H1 (cell line): ENCODE measurements around the gene ZNF556. TPM values are rescaled to one million over a fixed set of nuclear protein-coding genes. Genes with fewer than 3 reads are reported as not detected.

ENCODE experiments used
- CTCF ChIA-PET: fragments of 300-600 bp; sonication (Branson Sonifier 250); formaldehyde crosslinking; loops from one replicate; lab custom pipeline; 2021; ENCODE audit not compliant: partially characterized antibody; lab: Charles Lee
- POLR2A ChIA-PET: fragments of 300-600 bp; sonication (Branson Sonifier 250); formaldehyde crosslinking; loops from one replicate; lab custom pipeline; 2021; ENCODE audit warnings: inconsistent platforms; ENCODE audit not compliant: partially characterized antibody; lab: Charles Lee
- DNase-seq, 2 experiments: peaks; one replicate each; pipeline versions ENCODE4 v3.0.0 to v3.0.0-alpha.2; 2010 to 2022; ENCODE audit warnings: low spot score in 2 of 2, low read depth in 1 of 2, mixed read lengths in 1 of 2
- FAIRE-seq: peaks from 2 replicates; lab custom pipeline; 2011; peaks lifted over from hg19 to GRCh38; lab: Jason Lieb, UNC
- H2AFZ ChIP-seq: 2 replicates; pipeline ENCODE4 v1.8.1; 2012; ENCODE audit warnings: low read length, inconsistent platforms
- H2AK5ac ChIP-seq: 2 replicates; pipeline ENCODE4 v1.6.1; 2013; ENCODE audit warnings: low read depth, low read length
- H2BK120ac ChIP-seq: replicated peaks from 2 replicates; pipeline ENCODE3; 2013; ENCODE audit warnings: low read depth, low read length, inconsistent platforms
- H2BK12ac ChIP-seq: 2 replicates; pipeline ENCODE4 v1.6.1; 2013; ENCODE audit warnings: low read depth, low read length
- H2BK15ac ChIP-seq: 2 replicates; pipeline ENCODE4 v1.6.1; 2013; ENCODE audit warnings: low read length
- H2BK20ac ChIP-seq: 2 replicates; pipeline ENCODE4 v1.6.1; 2013; ENCODE audit warnings: low read length
- H2BK5ac ChIP-seq: 2 replicates; pipeline ENCODE4 v1.6.1; 2013; ENCODE audit warnings: low read depth, low read length
- H3K14ac ChIP-seq: 2 replicates; pipeline ENCODE4 v1.6.1; 2013; ENCODE audit warnings: inconsistent platforms; ENCODE audit not compliant: insufficient read length
- H3K18ac ChIP-seq: 2 replicates; pipeline ENCODE4 v1.6.1; 2013; ENCODE audit warnings: low read length; ENCODE audit errors: extremely low read depth
- H3K23ac ChIP-seq: 2 replicates; pipeline ENCODE4 v1.6.1; 2013; ENCODE audit warnings: inconsistent platforms; ENCODE audit not compliant: insufficient read length
- H3K23me2 ChIP-seq: 2 replicates; pipeline ENCODE4 v1.6.1; 2013; ENCODE audit warnings: low read depth, low read length
- H3K27ac ChIP-seq: 2 replicates; pipeline ENCODE4 v1.6.1; 2011; ENCODE audit warnings: low read depth, low read length, inconsistent platforms
- H3K27me3 ChIP-seq, 4 experiments: replicated peaks in 1 of 4; 1 replicate in 1 of 4; 2 replicates in 3 of 4; pipeline versions ENCODE4 v1.6.1 to v1.8.1; 2011 to 2013; ENCODE audit warnings: low read length in 3 of 4, mild to moderate bottlenecking in 3 of 4, inconsistent platforms in 2 of 4, mixed read lengths in 2 of 4, moderate library complexity in 1 of 4; ENCODE audit not compliant: control insufficient read depth in 3 of 4, insufficient read depth in 3 of 4; ENCODE audit errors: extremely low read depth in 1 of 4
- H3K36me3 ChIP-seq, 4 experiments: 2 replicates each; pipeline versions ENCODE4 v1.6.1 to v1.8.1; 2011 to 2013; ENCODE audit warnings: mild to moderate bottlenecking in 4 of 4, low read length in 3 of 4, moderate library complexity in 2 of 4, control low read depth in 1 of 4, inconsistent platforms in 1 of 4; ENCODE audit not compliant: insufficient read depth in 4 of 4, control insufficient read depth in 2 of 4
- H3K4ac ChIP-seq: replicated peaks from 2 replicates; pipeline ENCODE3; 2013; ENCODE audit warnings: low read length, low read depth, mixed read lengths, inconsistent platforms; ENCODE audit not compliant: insufficient read length
- H3K4me1 ChIP-seq, 4 experiments: replicated peaks in 1 of 4; 1 replicate in 1 of 4; 2 replicates in 3 of 4; pipeline versions ENCODE4 v1.6.1 to v1.8.1; 2011 to 2013; ENCODE audit warnings: low read length in 3 of 4, inconsistent platforms in 2 of 4, mixed read lengths in 1 of 4; ENCODE audit not compliant: insufficient read depth in 4 of 4, control insufficient read depth in 3 of 4
- H3K4me2 ChIP-seq, 2 experiments: 2 replicates each; pipeline versions ENCODE4 v1.6.1 to v1.8.1; 2011 to 2013; ENCODE audit warnings: low read depth in 2 of 2, low read length in 2 of 2, control low read depth in 1 of 2, inconsistent platforms in 1 of 2, mild to moderate bottlenecking in 1 of 2; ENCODE audit not compliant: insufficient read depth in 1 of 2
- H3K4me3 ChIP-seq, 4 experiments: fragments of 200-600, 300-600 bp in 1 of 4; sonication (generic), shearing (Covaris generic), sonication (Bioruptor Twin) in 1 of 4; 2 replicates each; pipeline versions ENCODE4 v1.5.1 to v1.8.1; 2011 to 2016; ENCODE audit warnings: low read length in 4 of 4, low read depth in 3 of 4, control low read depth in 2 of 4, inconsistent platforms in 2 of 4, mild to moderate bottlenecking in 2 of 4, mixed read lengths in 1 of 4, moderate library complexity in 1 of 4; ENCODE audit not compliant: insufficient read depth in 2 of 4; ENCODE audit errors: extremely low read depth in 1 of 4
- H3K56ac ChIP-seq: replicated peaks from 2 replicates; pipeline ENCODE3; 2013; ENCODE audit warnings: low read depth, mild to moderate bottlenecking, mixed read lengths, low read length, inconsistent platforms; ENCODE audit not compliant: insufficient read length
- H3K79me1 ChIP-seq: 2 replicates; pipeline ENCODE4 v1.6.1; 2013; ENCODE audit warnings: low read depth, low read length, control low read depth
- H3K79me2 ChIP-seq, 2 experiments: 2 replicates each; pipeline versions ENCODE4 v1.6.1 to v1.8.1; 2012 to 2013; ENCODE audit warnings: low read length in 2 of 2, mild to moderate bottlenecking in 2 of 2, inconsistent platforms in 1 of 2; ENCODE audit not compliant: insufficient read depth in 2 of 2, control insufficient read depth in 1 of 2
- H3K9ac ChIP-seq, 4 experiments: replicated peaks in 1 of 4; 1 replicate in 1 of 4; 2 replicates in 3 of 4; pipeline versions ENCODE4 v1.6.1 to v1.8.1; 2011 to 2013; ENCODE audit warnings: low read depth in 3 of 4, low read length in 3 of 4, control low read depth in 2 of 4, mild to moderate bottlenecking in 2 of 4, moderate library complexity in 2 of 4, inconsistent platforms in 1 of 4; ENCODE audit errors: extremely low read depth in 1 of 4
- H3K9me3 ChIP-seq, 2 experiments: 2 replicates each; pipeline versions ENCODE4 v1.6.1 to v1.8.1; 2012 to 2013; ENCODE audit warnings: mild to moderate bottlenecking in 2 of 2, moderate library complexity in 2 of 2, control low read depth in 1 of 2, inconsistent platforms in 1 of 2, low read depth in 1 of 2, low read length in 1 of 2, mixed read lengths in 1 of 2; ENCODE audit not compliant: insufficient read depth in 2 of 2
- H4K20me1 ChIP-seq, 2 experiments: replicated peaks in 1 of 2; 2 replicates each; pipeline versions ENCODE3 to v1.8.1; 2011 to 2013; ENCODE audit warnings: inconsistent platforms in 2 of 2, low read length in 2 of 2, mild to moderate bottlenecking in 1 of 2; ENCODE audit not compliant: insufficient read depth in 2 of 2, control insufficient read depth in 1 of 2
- H4K5ac ChIP-seq: 2 replicates; pipeline ENCODE4 v1.6.1; 2013; ENCODE audit warnings: low read length, low read depth, mixed read lengths, inconsistent platforms; ENCODE audit not compliant: insufficient read length
- H4K8ac ChIP-seq: 2 replicates; pipeline ENCODE4 v1.8.0; 2013; ENCODE audit warnings: mild to moderate bottlenecking, moderate library complexity, low read length, inconsistent platforms; ENCODE audit not compliant: insufficient read depth; ENCODE audit errors: extremely low read depth
- H4K91ac ChIP-seq: replicated peaks from 2 replicates; pipeline ENCODE3; 2013; ENCODE audit warnings: low read length, mixed read lengths, inconsistent platforms; ENCODE audit not compliant: insufficient read length
- BACH1 ChIP-seq: IDR thresholded peaks from 2 replicates; pipeline ENCODE4 v1.6.1; 2012; ENCODE audit warnings: low read length, improper control_type of control experiment
- EP300 ChIP-seq, 2 experiments: IDR thresholded peaks; 1 replicate in 1 of 2; 2 replicates in 1 of 2; pipeline ENCODE4 v1.6.1; 2011 to 2012; ENCODE audit warnings: low read depth in 2 of 2, low read length in 2 of 2, mild to moderate bottlenecking in 2 of 2, borderline replicate concordance in 1 of 2, inconsistent platforms in 1 of 2, moderate library complexity in 1 of 2
- TAF7 ChIP-seq: optimal IDR thresholded peaks from 2 replicates; pipeline ENCODE3; 2011; ENCODE audit warnings: low read depth, mild to moderate bottlenecking, inconsistent platforms, low read length, moderate library complexity, borderline replicate concordance
- WGBS, 2 experiments: shearing (Covaris generic) in 1 of 2; methylation state at CpG; one replicate each; pipeline versions ENCODE4 v1.1.6 to v1.1.7; 2013 to 2015; ENCODE audit warnings: low lambda C conversion rate in 2 of 2, mixed read lengths in 2 of 2, inconsistent platforms in 1 of 2, low coverage in 1 of 2, missing lambda C conversion rate in 1 of 2; ENCODE audit not compliant: insufficient replicate concordance in 2 of 2, insufficient coverage in 1 of 2, insufficient read length in 1 of 2; ENCODE audit errors: extremely low coverage in 1 of 2, missing lambda C conversion rate in 1 of 2; 5-methylcytosine and 5-hydroxymethylcytosine counted together
- polyA plus RNA-seq, 7 experiments: library from polyadenylated mRNA; depleted of rRNA in 3 of 7; stranded (reverse) in 5 of 7; unstranded in 2 of 7; fragments of >200 nt in 5 of 7; fragments of 200-250 nt in 2 of 7; gene quantifications; 1 replicate in 5 of 7; 2 replicates in 1 of 7; 4 replicates in 1 of 7; pipeline versions ENCODE4 v1.2.1 to v1.2.3, GENCODE V29; 2011 to 2013; ENCODE audit warnings: missing spikeins in 2 of 7, mixed read lengths in 2 of 7
- total RNA-seq: library from RNA; stranded (reverse); fragmentation: NEBNext Ultra II Directional; extraction: Animal tissue kit (Norgen Biotek cat#: 25700); gene quantifications from 2 replicates; pipeline ENCODE4 v1.2.1, GENCODE V29; 2021

Gene ZNF556
- total and polyA plus RNA-seq, 2 of the 8 experiments (the other 6 are each of a cell fraction or from before 2014, with no cell fraction given) = not detected

GRCh38 chr19:2856457-2857050 is 10.6 kb upstream of the ZNF556 start:
- no peak overlapping the region for H2AK5ac ChIP-seq
- no peak overlapping the region for H2BK12ac ChIP-seq
- H2AFZ ChIP-seq = no peak overlapping the region
- no peak for DNase-seq
- peaks cover 70 to 86% of the 10 kb centered on the region in 2 experiments for H3K9me3 ChIP-seq
- no peak for FAIRE-seq
- ChIA-PET CTCF (interaction anchor here (1.3 kb wide), 1 partner anchor 31 kb away, joined by 3 read pairs; no protein-coding TSS in a partner anchor), POLR2A (no interaction called here)
- H3K79me2 ChIP-seq = no peaks in the 10 kb centered on the region
- H3K27ac ChIP-seq = no peak overlapping the region
- no peaks in the 10 kb centered on the region; a peak in 1 of 7 replicates for H3K27me3 ChIP-seq
- WGBS, 2 experiments = 83 to 100% methylated on average over 1 to 5 of the region's 5 CpGs
- H3K79me1 ChIP-seq = no peaks in the 10 kb centered on the region
- H2BK120ac ChIP-seq = no peak overlapping the region
- H2BK5ac ChIP-seq = no peak overlapping the region
- no peak overlapping the region for H2BK20ac ChIP-seq
- no peaks in the 10 kb centered on the region for H3K4me1 ChIP-seq
- H3K56ac ChIP-seq = no peak overlapping the region
- no peak overlapping the region for H3K23ac ChIP-seq
- no peaks in the 10 kb centered on the region for H3K23me2 ChIP-seq
- H3K18ac ChIP-seq = no peak overlapping the region
- no peak overlapping the region for H3K9ac ChIP-seq
- no peak overlapping the region for H4K5ac ChIP-seq
- TF ChIP-seq EP300 (IDR thresholded peaks at IDR 0.05; ENCODE audit: borderline replicate concordance in 1 of 2, low read depth in 2 of 2, low read length in 2 of 2) (no peak), TAF7 (no peak), BACH1 (no peak)
- H4K8ac ChIP-seq = no peak overlapping the region
- peaks cover 12 to 35% (median 28%) of the 10 kb centered on the region in 4 experiments for H3K36me3 ChIP-seq
- no peak overlapping the region for H3K4me2 ChIP-seq
- H4K20me1 ChIP-seq = no peaks in the 10 kb centered on the region
- H3K4ac ChIP-seq = no peak overlapping the region
- H3K14ac ChIP-seq = no peak overlapping the region
- H2BK15ac ChIP-seq = no peak overlapping the region
- no peak overlapping the region for H4K91ac ChIP-seq
- no peak overlapping the region for H3K4me3 ChIP-seq
